AG10803 (cell line): ENCODE data around the gene GRK6.
A peak's percentile ranks its signal among the peaks of the same experiment; 100 is the strongest.

Experiments used
- DNase-seq: peaks from one replicate; pipeline ENCODE4 v3.0.0; 2010; ENCODE audit warnings: low read depth
- H3K4me3 ChIP-seq: 2 replicates; pipeline ENCODE4 v1.5.1; 2011; ENCODE audit warnings: mild to moderate bottlenecking, low read length, control low read depth
- TF ChIP-seq, protein P1 (sequence below): conservative IDR thresholded peaks from 2 replicates; pipeline ENCODE4 v1.5.1; 2011; ENCODE audit warnings: mild to moderate bottlenecking, low read length, control low read depth, inconsistent platforms

Gene GRK6

DNA sequence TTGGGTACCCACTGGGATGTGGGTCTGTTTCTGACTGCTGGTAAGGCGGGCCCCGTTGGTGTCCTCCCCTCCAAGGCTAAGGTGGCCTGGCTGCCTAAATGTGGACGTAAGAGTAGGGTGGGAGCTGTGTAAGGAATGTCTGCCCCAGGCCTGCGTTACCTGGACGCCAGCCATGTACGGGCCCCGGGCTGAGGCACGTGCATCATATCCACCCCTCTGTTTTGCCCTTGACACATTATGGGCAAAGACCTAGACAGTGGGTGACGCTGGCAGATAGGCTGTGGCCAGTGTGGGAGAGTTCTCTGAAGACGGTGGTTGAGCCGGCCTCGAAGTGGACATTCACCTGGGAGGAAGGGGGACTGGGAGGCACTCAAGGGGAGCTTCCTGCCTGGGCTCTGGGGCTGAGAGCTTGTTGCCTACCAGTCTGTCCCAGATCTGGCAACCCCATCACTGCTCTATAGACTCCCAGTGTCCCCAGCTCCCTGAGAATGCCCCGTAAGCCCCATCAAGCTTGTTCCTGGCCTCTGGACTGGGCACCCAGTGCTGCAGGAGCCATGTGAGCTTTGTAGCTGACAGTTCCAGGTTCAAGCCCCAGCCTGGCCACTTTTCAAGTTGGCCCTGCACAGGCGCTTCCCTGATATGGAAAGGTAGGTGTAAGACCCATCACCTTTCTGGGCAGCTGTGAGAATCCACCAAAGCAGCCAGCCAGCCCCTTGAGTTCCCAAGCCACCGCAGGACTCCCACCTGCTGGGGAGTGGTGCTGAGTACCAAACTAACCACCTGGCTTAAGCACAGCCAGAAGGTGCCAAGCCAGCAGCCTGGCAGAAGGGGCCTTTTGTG, 16.9 kb downstream of the GRK6 start:
- TF ChIP-seq, protein P1, sequence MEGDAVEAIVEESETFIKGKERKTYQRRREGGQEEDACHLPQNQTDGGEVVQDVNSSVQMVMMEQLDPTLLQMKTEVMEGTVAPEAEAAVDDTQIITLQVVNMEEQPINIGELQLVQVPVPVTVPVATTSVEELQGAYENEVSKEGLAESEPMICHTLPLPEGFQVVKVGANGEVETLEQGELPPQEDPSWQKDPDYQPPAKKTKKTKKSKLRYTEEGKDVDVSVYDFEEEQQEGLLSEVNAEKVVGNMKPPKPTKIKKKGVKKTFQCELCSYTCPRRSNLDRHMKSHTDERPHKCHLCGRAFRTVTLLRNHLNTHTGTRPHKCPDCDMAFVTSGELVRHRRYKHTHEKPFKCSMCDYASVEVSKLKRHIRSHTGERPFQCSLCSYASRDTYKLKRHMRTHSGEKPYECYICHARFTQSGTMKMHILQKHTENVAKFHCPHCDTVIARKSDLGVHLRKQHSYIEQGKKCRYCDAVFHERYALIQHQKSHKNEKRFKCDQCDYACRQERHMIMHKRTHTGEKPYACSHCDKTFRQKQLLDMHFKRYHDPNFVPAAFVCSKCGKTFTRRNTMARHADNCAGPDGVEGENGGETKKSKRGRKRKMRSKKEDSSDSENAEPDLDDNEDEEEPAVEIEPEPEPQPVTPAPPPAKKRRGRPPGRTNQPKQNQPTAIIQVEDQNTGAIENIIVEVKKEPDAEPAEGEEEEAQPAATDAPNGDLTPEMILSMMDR = no peak
- DNase-seq = no peak
- no peak overlapping the region for H3K4me3 ChIP-seq

DNA sequence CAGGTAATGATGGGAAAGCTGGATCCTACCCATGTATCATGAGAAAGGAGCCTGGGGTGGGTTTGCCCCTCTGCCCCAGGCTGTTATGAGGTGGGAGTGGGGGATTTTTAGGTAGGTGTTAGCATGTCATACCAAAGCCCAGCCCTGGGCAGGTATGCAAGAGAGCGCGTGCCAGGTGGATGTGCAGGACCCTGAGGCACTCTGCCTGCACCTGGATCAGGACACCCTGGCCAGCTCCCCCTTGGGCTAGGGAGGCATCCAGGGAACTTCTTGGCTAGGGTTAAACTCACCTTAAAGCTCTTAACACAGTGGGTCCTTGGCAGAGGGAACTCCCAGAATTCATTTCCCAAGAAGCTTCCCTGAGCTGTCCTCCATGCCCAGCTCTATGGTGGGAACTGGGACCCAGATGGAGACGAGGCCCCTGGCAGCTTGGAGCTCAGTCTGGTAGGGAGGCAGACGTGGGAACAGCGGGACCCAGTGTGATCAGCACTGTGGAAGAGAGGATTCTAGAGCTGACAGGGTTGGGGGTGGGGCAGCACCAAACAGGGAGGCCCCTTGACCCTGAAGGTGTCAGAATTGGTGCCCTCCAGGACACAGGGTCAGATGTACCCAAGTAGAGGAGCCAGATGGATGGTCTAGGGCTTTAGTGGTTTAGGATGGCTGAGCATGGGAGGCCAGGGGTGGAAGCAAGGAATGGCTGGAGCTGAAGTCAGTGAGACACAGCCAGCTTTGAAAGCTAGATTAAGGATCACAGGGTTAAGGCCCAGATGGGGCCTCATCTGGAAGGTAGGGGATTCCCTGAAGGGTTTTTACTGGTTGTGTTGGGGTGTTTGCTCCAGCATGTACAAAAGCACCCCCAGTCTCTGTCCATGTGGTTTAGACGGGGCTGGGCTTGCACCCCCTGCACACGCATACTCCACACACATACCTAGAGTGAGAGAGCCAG, 17.9 kb downstream of the GRK6 start:
- H3K4me3 ChIP-seq = no peak overlapping the region
- TF ChIP-seq, protein P1 = no peak
- DNase-seq = no peak

DNA sequence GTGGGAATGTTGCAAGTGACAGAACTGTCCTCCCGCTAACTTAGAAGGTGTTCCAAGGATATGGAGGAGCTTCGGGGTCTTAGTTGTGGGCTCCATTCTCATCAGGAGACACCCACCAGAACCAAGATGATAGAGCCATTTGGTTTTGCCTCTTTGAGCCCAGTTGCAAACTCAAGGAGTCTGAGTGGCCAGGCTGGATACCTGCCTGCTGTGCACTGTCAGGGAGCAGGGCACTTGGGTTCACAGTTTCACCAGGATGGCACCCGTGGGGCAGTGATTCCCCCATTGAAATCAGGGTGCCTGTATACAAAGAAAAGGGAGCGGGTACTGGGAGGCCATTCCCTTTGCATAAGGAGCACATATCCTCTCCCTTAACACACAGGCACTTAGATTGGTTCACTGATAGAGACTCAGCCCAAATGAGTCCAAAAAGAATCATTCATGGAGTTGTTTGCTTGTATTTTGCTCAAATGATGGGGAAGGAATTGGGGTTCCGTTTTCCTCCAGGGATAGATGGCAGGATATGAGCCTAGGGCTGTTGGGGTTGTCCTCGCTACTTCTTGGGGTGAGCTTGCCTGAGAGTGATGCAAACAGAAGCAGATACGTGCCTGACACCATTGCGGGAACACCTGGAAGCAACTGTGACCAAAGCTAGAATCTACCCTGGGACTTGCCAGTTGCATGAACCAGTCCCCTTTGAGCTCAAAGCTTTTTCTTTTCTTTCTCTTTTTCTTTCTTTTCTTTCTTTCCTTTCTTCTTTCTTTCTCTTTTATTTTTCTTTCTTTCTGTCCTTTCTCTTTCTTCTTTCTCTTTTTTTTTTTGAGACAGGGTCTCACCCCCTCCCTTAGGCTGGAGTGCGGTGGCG, 18.8 kb downstream of the GRK6 start:
- no peak overlapping the region for H3K4me3 ChIP-seq
- TF ChIP-seq, protein P1 = no peak
- no peak for DNase-seq

DNA sequence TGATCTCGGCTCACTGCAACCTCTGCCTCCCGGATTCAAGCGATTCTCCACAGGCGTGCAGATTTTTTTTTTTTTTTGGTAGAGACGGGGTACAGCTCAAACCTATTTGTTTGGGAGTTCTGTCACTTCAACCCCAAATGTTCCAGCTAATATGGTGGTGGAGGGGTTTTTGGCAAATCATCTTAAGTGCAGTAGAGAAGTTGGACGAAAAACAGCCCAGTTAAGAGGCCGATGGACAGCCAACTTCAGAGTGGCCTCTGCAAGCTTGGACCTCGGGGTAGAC, 19.4 kb downstream of the GRK6 start:
- DNase-seq = no peak
- H3K4me3 ChIP-seq = peak overlapping the region; percentile 70
- TF ChIP-seq, protein P1 = no peak

DNA sequence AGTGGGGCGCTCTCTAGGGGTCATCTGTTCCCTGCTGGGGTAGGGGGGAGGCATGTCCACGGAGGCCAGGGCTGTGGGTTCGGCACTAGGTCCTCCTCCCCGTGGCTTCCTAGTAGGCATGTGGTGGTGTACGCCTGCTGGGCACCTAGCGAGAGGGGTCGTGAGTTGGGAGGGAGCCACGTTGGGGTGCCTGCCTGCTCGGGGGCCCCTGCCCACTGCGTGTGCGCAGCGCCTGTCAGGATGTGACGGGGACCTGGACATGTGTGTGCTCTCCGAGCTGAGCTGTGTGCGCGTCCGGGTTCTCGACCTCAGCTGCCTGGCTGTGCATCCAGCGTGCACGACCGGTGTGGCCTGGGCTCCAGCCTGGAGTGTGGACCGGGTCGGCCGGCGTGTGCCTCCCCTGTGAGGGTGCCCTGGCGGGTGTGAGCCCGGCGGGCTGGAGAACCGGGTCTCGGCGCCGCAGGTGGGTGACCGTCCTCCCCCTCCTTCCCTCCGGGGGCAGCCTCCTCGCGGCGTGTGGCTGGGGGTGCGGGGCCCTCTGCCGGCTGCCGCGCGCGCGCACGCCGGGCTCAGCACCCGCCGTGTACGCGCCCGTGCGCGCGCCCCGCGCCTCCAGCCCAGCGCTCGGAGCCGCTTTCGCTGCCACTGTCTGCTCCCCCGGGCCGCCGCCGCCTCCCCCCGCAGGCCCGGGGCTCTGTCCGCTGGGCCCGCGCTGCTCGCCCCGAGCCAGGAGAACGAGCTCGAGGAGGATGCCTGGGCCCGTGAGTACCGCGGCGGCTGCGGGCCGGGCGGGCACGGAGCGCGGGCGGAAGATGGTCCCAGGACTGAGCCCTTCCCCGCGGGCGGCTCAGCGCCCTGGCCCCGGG, 20.0 kb downstream of the GRK6 start, which contains the start of gene PRR7:
Gene PRR7, plus strand, starts transcription at position 615 of the 866 bp plus-strand sequence. CDS start 8,254 bp downstream, outside the sequence.
- peak; percentile 66 for DNase-seq
- TF ChIP-seq, protein P1 = no peak; the same call in 1 of the 2 replicates
- peak within 1 kb of the TSS; percentile 70 for H3K4me3 ChIP-seq

DNA sequence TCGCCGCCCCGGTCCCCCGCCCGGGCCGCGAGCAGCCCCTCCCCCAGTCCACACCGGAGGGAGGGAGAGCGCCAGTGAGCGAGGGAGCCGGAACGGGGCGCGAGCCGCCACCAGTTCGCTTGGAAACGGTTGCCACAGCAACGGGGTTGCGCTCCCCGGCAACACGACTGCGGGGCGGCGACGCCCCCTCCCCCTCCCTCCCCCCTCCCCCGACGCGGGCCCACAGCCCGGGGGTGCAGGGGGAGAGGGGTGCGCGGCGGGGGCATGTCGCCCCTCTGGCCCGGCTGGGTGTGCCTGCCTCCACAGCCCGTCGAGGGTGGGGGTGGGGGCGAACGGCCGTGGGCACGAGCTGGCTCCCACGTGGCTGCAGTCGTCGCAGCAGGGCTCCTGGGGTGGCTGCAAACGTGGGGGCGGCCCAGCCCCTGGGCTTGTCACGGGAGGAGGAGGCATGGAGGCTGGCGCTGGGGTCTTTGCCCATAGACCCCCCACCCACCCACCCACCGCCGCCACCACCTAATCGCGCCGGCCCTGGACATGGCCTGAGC, 20.7 kb downstream of the GRK6 start:
- H3K4me3 ChIP-seq = peak overlapping the region; percentile 70
- TF ChIP-seq, protein P1 = no peak
- peak; percentile 40 for DNase-seq
